ENCODE data around the gene MZF1. TPM values are rescaled to one million over a fixed set of nuclear protein-coding genes. Genes with fewer than 3 reads are reported as not detected.

The MZF1 gene
- total RNA-seq, 1 donor from 2014 or later, result 43.3 TPM

- H3K27ac Mint-ChIP-seq (ENCODE audit: unreplicated experiment), result no peak overlapping the region
- peaks cover 58% of the 10 kb centered on the region for H3K4me1 Mint-ChIP-seq
- TF ChIP-seq, protein P1, sequence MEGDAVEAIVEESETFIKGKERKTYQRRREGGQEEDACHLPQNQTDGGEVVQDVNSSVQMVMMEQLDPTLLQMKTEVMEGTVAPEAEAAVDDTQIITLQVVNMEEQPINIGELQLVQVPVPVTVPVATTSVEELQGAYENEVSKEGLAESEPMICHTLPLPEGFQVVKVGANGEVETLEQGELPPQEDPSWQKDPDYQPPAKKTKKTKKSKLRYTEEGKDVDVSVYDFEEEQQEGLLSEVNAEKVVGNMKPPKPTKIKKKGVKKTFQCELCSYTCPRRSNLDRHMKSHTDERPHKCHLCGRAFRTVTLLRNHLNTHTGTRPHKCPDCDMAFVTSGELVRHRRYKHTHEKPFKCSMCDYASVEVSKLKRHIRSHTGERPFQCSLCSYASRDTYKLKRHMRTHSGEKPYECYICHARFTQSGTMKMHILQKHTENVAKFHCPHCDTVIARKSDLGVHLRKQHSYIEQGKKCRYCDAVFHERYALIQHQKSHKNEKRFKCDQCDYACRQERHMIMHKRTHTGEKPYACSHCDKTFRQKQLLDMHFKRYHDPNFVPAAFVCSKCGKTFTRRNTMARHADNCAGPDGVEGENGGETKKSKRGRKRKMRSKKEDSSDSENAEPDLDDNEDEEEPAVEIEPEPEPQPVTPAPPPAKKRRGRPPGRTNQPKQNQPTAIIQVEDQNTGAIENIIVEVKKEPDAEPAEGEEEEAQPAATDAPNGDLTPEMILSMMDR (conservative IDR thresholded peaks at IDR 0.05), result no peak
- H3K4me3 Mint-ChIP-seq, result peak overlapping the region; percentile 77
- H3K9me3 Mint-ChIP-seq, result no peaks in the 10 kb centered on the region
- H3K27me3 Mint-ChIP-seq (ENCODE audit: low read depth), result peaks cover 39% of the 10 kb centered on the region
- peaks cover 53% of the 10 kb centered on the region for H3K36me3 Mint-ChIP-seq (ENCODE audit: low read depth)
- DNase-seq (ENCODE audit: low read depth, low spot score), result no peak
These were observed 22.6 kb downstream of the MZF1 start for GRCh38 chr19:58550362-58551122.

DNA sequence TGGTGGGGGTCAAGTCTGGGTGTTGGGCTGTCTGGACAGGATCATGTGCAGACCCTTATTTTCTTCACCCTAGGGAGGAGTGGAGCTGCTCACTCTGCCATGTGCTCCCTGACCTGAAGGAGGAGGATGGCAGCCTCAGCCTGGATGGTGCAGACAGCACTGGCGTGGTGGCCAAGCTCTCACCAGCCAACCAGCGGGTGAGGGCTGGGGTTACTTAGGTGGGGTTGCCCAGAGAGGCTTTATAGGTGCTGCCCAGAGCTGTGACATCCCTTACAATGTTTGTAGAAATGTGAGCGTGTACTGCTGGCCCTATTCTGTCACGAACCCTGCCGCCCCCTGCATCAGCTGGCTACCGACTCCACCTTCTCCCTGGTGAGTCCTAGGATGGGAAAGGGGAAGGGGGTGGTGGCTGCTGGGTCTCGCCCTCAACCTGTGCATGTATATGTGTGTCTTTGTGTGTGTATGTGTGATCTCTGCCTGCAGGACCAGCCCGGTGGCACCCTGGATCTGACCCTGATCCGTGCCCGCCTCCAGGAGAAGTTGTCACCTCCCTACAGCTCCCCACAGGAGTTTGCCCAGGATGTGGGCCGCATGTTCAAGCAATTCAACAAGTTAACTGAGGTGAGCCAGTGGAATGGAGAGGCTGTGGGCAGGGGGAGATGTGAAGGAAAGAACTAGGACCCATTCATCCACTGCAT is 23.3 kb downstream of the MZF1 start:
- Mint-ChIP-seq H3K4me3 (peak overlapping the region; percentile 74), H3K9me3 (no peaks in the 10 kb centered on the region), H3K4me1 (peaks cover 53% of the 10 kb centered on the region), H3K36me3 (ENCODE audit: low read depth) (peaks cover 48% of the 10 kb centered on the region), H3K27ac (ENCODE audit: unreplicated experiment) (no peak overlapping the region), H3K27me3 (ENCODE audit: low read depth) (peaks cover 32% of the 10 kb centered on the region)
- TF ChIP-seq, protein P1 (conservative IDR thresholded peaks at IDR 0.05), result no peak
- DNase-seq (ENCODE audit: low read depth, low spot score), result no peak

DNA sequence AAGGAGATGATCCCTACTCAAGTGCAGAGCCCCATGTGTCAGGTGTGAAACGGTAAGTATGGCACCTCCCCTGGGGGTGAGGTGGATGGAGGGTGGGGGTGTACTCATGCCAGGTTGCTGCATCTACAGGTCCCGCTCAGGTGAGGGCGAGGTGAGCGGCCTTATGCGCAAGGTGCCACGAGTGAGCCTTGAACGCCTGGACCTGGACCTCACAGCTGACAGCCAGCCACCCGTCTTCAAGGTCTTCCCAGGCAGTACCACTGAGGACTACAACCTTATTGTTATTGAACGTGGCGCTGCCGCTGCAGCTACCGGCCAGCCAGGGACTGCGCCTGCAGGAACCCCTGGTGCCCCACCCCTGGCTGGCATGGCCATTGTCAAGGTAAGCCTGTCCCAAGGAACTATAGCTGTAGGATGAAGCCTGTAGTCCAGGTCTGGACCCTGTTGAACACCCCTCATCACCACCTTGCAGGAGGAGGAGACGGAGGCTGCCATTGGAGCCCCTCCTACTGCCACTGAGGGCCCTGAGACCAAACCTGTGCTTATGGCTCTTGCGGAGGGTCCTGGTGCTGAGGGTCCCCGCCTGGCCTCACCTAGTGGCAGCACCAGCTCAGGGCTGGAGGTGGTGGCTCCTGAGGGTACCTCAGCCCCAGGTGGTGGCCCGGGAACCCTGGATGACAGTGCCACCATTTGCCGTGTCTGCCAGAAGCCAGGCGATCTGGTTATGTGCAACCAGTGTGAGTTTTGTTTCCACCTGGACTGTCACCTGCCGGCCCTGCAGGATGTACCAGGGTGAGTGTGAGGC is 24.1 kb downstream of the MZF1 start:
- no peak for DNase-seq (ENCODE audit: low read depth, low spot score)
- peak overlapping the region; percentile 74 for H3K4me3 Mint-ChIP-seq
- H3K27ac Mint-ChIP-seq (ENCODE audit: unreplicated experiment), result no peak overlapping the region
- H3K27me3 Mint-ChIP-seq (ENCODE audit: low read depth), result peaks cover 26% of the 10 kb centered on the region
- H3K36me3 Mint-ChIP-seq (ENCODE audit: low read depth), result peaks cover 44% of the 10 kb centered on the region
- peaks cover 46% of the 10 kb centered on the region for H3K4me1 Mint-ChIP-seq
- H3K9me3 Mint-ChIP-seq, result no peaks in the 10 kb centered on the region
- TF ChIP-seq, protein P1 (conservative IDR thresholded peaks at IDR 0.05), result no peak

DNA sequence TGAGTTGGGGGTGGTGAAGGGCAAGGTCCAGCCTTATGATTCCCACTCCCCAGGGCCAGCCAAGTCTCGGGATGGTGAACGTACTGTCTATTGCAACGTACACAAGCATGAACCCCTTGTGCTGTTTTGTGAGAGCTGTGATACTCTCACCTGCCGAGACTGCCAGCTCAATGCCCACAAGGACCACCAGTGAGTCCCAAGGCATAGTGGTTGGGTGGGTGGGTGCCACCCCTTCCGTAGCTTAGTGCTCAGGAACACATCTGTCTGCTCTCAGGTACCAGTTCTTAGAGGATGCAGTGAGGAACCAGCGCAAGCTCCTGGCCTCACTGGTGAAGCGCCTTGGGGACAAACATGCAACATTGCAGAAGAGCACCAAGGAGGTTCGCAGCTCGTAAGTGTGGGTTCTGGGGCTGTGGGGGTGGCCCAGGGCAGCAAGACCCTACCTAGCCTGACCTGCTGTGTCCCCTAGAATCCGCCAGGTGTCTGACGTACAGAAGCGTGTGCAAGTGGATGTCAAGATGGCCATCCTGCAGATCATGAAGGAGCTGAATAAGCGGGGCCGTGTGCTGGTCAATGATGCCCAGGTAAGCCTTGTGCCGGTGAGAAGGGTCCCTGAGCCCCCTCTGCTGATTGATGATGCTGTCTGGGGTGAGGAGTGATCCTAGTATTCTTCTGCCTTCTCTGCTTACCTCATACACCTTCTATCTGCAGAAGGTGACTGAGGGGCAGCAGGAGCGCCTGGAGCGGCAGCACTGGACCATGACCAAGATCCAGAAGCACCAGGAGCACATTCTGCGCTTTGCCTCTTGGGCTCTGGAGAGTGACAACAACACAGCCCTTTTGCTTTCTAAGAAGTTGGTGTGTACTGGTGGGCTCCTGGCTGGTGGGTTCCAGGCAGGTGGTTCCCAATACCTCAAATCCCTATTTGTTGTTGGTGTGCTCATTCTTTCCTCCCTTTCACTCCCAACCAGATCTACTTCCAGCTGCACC is 25.5 kb downstream of the MZF1 start:
- H3K4me3 Mint-ChIP-seq, result peak overlapping the region; percentile 95
- peaks cover 28% of the 10 kb centered on the region for H3K27me3 Mint-ChIP-seq (ENCODE audit: low read depth)
- no peak for DNase-seq (ENCODE audit: low read depth, low spot score)
- no peaks in the 10 kb centered on the region for H3K9me3 Mint-ChIP-seq
- peaks cover 42% of the 10 kb centered on the region for H3K4me1 Mint-ChIP-seq
- no peak overlapping the region for H3K27ac Mint-ChIP-seq (ENCODE audit: unreplicated experiment)
- peaks cover 36% of the 10 kb centered on the region for H3K36me3 Mint-ChIP-seq (ENCODE audit: low read depth)
- TF ChIP-seq, protein P1 (conservative IDR thresholded peaks at IDR 0.05), result no peak
